ENCODE results near the gene B3GNT2.

Gene B3GNT2

GRCh38 chr2:62199392-62200125, 3.6 kb downstream of the B3GNT2 start:
- CTCF ChIA-PET: interaction anchor here (0.7 to 2.8 kb wide), 3 partner anchors 36 to 212 kb away, joined by 3 to 8 read pairs (median 3); no protein-coding TSS in a partner anchor
- DNase-seq: no peak
- Histone ChIP-seq H3K36me3 (ENCODE audit: control insufficient read depth in 4 of 4, insufficient read depth in 4 of 4, low read length in 3 of 4) (peaks cover 0 to 4% (median 0%) of the 10 kb centered on the region in 4 experiments), H3K27ac (ENCODE audit: insufficient read depth in 1 of 2, low read depth in 1 of 2, low read length in 2 of 2, poor library complexity in 1 of 2, severe bottlenecking in 2 of 2) (peak overlapping the region in 1 of 2 experiments; percentile 89), H3K27me3 (replicated peaks in 2 of 5; ENCODE audit: control insufficient read depth in 4 of 5, insufficient read depth in 5 of 5, low read length in 4 of 5) (no peaks in the 10 kb centered on the region), H3K4me1 (ENCODE audit: control extremely low read depth in 1 of 4, control insufficient read depth in 4 of 4, insufficient read depth in 4 of 4, low read length in 3 of 4) (peaks cover 39 to 72% (median 64%) of the 10 kb centered on the region in 4 experiments), H3K4me3 (ENCODE audit: control insufficient read depth in 1 of 7, extremely low read depth in 1 of 7, insufficient read depth in 4 of 7, low read depth in 2 of 7, low read length in 6 of 7) (peak overlapping the region in 4 of 7 experiments; percentile 35 to 96 (median 50)), H3K9me3 (ENCODE audit: control extremely low read depth in 1 of 5, control insufficient read depth in 4 of 5, insufficient read depth in 2 of 5, low read depth in 1 of 5, low read length in 4 of 5) (no peaks in the 10 kb centered on the region)
- POLR2A ChIA-PET: interaction anchor here (0.6 kb wide), 2 partner anchors 21 to 57 kb away, joined by 3 to 7 read pairs; no protein-coding TSS in a partner anchor
- WGBS (ENCODE audit: insufficient coverage): no CpG with 5 or more reads among the region's 1 CpG

GRCh38 chr2:62200291-62200841, 4.5 kb downstream of the B3GNT2 start:
- Histone ChIP-seq H3K9me3 (ENCODE audit: control extremely low read depth in 1 of 5, control insufficient read depth in 4 of 5, insufficient read depth in 2 of 5, low read depth in 1 of 5, low read length in 4 of 5) (no peaks in the 10 kb centered on the region), H3K27me3 (replicated peaks in 2 of 5; ENCODE audit: control insufficient read depth in 4 of 5, insufficient read depth in 5 of 5, low read length in 4 of 5) (no peaks in the 10 kb centered on the region), H3K36me3 (ENCODE audit: control insufficient read depth in 4 of 4, insufficient read depth in 4 of 4, low read length in 3 of 4) (peaks cover 0 to 7% (median 0%) of the 10 kb centered on the region in 4 experiments), H3K4me1 (ENCODE audit: control extremely low read depth in 1 of 4, control insufficient read depth in 4 of 4, insufficient read depth in 4 of 4, low read length in 3 of 4) (peaks cover 36 to 66% (median 56%) of the 10 kb centered on the region in 4 experiments), H3K27ac (ENCODE audit: insufficient read depth in 1 of 2, low read depth in 1 of 2, low read length in 2 of 2, poor library complexity in 1 of 2, severe bottlenecking in 2 of 2) (peak overlapping the region in 1 of 2 experiments; percentile 89), H3K4me3 (ENCODE audit: control insufficient read depth in 1 of 7, extremely low read depth in 1 of 7, insufficient read depth in 4 of 7, low read depth in 2 of 7, low read length in 6 of 7) (peak overlapping the region in 4 of 7 experiments; percentile 8 to 57 (median 12))
- ChIA-PET POLR2A (interaction anchor here (0.6 kb wide), 1 partner anchor 22 kb away, joined by 3 read pairs; no protein-coding TSS in a partner anchor), CTCF (interaction anchor here (0.7 to 2.8 kb wide), 9 partner anchors 11 to 369 kb away, joined by 3 to 8 read pairs (median 3); no protein-coding TSS in a partner anchor)
- 40% methylated on average over 4 of the region's 4 CpGs for WGBS (ENCODE audit: insufficient coverage)
- DNase-seq: peak; percentile 28 to 62 (median 47)

- CTCF ChIA-PET: interaction anchor here (0.7 to 2.8 kb wide), 10 partner anchors 10 to 368 kb away, joined by 3 to 8 read pairs (median 3); no protein-coding TSS in a partner anchor
- Histone ChIP-seq H3K4me3 (ENCODE audit: control insufficient read depth in 1 of 7, extremely low read depth in 1 of 7, insufficient read depth in 4 of 7, low read depth in 2 of 7, low read length in 6 of 7) (peak overlapping the region in 2 of 7 experiments; percentile 21 to 57), H3K36me3 (ENCODE audit: control insufficient read depth in 4 of 4, insufficient read depth in 4 of 4, low read length in 3 of 4) (peaks cover 0 to 11% (median 3%) of the 10 kb centered on the region in 4 experiments), H3K27ac (ENCODE audit: insufficient read depth in 1 of 2, low read depth in 1 of 2, low read length in 2 of 2, poor library complexity in 1 of 2, severe bottlenecking in 2 of 2) (peak overlapping the region in 1 of 2 experiments; percentile 89), H3K27me3 (replicated peaks in 2 of 5; ENCODE audit: control insufficient read depth in 4 of 5, insufficient read depth in 5 of 5, low read length in 4 of 5) (no peaks in the 10 kb centered on the region), H3K4me1 (ENCODE audit: control extremely low read depth in 1 of 4, control insufficient read depth in 4 of 4, insufficient read depth in 4 of 4, low read length in 3 of 4) (peaks cover 36 to 69% (median 54%) of the 10 kb centered on the region in 4 experiments), H3K9me3 (ENCODE audit: control extremely low read depth in 1 of 5, control insufficient read depth in 4 of 5, insufficient read depth in 2 of 5, low read depth in 1 of 5, low read length in 4 of 5) (no peaks in the 10 kb centered on the region)
- peak in 2 of 3 donors; percentile 29 to 37 for DNase-seq
- POLR2A ChIA-PET: no interaction called here
- WGBS (ENCODE audit: insufficient coverage): no CpG with 5 or more reads among the region's 3 CpGs
Measured at GRCh38 chr2:62200868-62201267, 5.0 kb downstream of the B3GNT2 start.

- no peak overlapping the region for H3K27ac ChIP-seq (ENCODE audit: insufficient read depth in 1 of 2, low read depth in 1 of 2, low read length in 2 of 2, poor library complexity in 1 of 2, severe bottlenecking in 2 of 2)
- POLR2A ChIA-PET: interaction anchor here (0.6 kb wide), 1 partner anchor 30 kb away, joined by 3 read pairs; no protein-coding TSS in a partner anchor
- CTCF ChIA-PET: interaction anchor here (0.7 to 2.8 kb wide), 8 partner anchors 10 to 210 kb away, joined by 3 to 8 read pairs (median 4); no protein-coding TSS in a partner anchor
- no CpG with 5 or more reads among the region's 2 CpGs for WGBS (ENCODE audit: insufficient coverage)
- DNase-seq: no peak
- H3K36me3 ChIP-seq (ENCODE audit: control insufficient read depth in 4 of 4, insufficient read depth in 4 of 4, low read length in 3 of 4): peaks cover 0 to 14% (median 4%) of the 10 kb centered on the region in 4 experiments
- no peak overlapping the region for H3K4me3 ChIP-seq (ENCODE audit: control insufficient read depth in 1 of 7, extremely low read depth in 1 of 7, insufficient read depth in 4 of 7, low read depth in 2 of 7, low read length in 6 of 7)
- H3K27me3 ChIP-seq (replicated peaks in 2 of 5; ENCODE audit: control insufficient read depth in 4 of 5, insufficient read depth in 5 of 5, low read length in 4 of 5): no peaks in the 10 kb centered on the region
- H3K4me1 ChIP-seq (ENCODE audit: control extremely low read depth in 1 of 4, control insufficient read depth in 4 of 4, insufficient read depth in 4 of 4, low read length in 3 of 4): peaks cover 36 to 69% (median 54%) of the 10 kb centered on the region in 4 experiments
- H3K9me3 ChIP-seq (ENCODE audit: control extremely low read depth in 1 of 5, control insufficient read depth in 4 of 5, insufficient read depth in 2 of 5, low read depth in 1 of 5, low read length in 4 of 5): no peaks in the 10 kb centered on the region
Measured at GRCh38 chr2:62201307-62201706, 5.4 kb downstream of the B3GNT2 start.

GRCh38 chr2:62202019-62202722, 6.3 kb downstream of the B3GNT2 start:
- H3K4me1 ChIP-seq (ENCODE audit: control extremely low read depth in 1 of 4, control insufficient read depth in 4 of 4, insufficient read depth in 4 of 4, low read length in 3 of 4): peaks cover 36 to 69% (median 54%) of the 10 kb centered on the region in 4 experiments

GRCh38 chr2:62202729-62203128, 6.8 kb downstream of the B3GNT2 start:
- Histone ChIP-seq H3K27ac (ENCODE audit: insufficient read depth in 1 of 2, low read depth in 1 of 2, low read length in 2 of 2, poor library complexity in 1 of 2, severe bottlenecking in 2 of 2) (peak overlapping the region in 1 of 2 experiments; percentile 47), H3K4me1 (ENCODE audit: control extremely low read depth in 1 of 4, control insufficient read depth in 4 of 4, insufficient read depth in 4 of 4, low read length in 3 of 4) (peaks cover 36 to 72% (median 56%) of the 10 kb centered on the region in 4 experiments)

More at GRCh38 chr2:62202019-62202722, 6.3 kb downstream of the B3GNT2 start:
- peaks cover 0 to 14% (median 6%) of the 10 kb centered on the region in 4 experiments for H3K36me3 ChIP-seq (ENCODE audit: control insufficient read depth in 4 of 4, insufficient read depth in 4 of 4, low read length in 3 of 4)
- peak in 2 of 3 donors; percentile 56 to 66 for DNase-seq
- H3K27me3 ChIP-seq (replicated peaks in 2 of 5; ENCODE audit: control insufficient read depth in 4 of 5, insufficient read depth in 5 of 5, low read length in 4 of 5): no peaks in the 10 kb centered on the region
- ChIA-PET POLR2A (no interaction called here), CTCF (interaction anchor here (0.6 to 1.4 kb wide), 2 partner anchors 19 to 155 kb away, joined by 3 to 7 read pairs; no protein-coding TSS in a partner anchor)
- H3K9me3 ChIP-seq (ENCODE audit: control extremely low read depth in 1 of 5, control insufficient read depth in 4 of 5, insufficient read depth in 2 of 5, low read depth in 1 of 5, low read length in 4 of 5): no peaks in the 10 kb centered on the region
- peak overlapping the region in 2 of 7 experiments; percentile 28 to 51 for H3K4me3 ChIP-seq (ENCODE audit: control insufficient read depth in 1 of 7, extremely low read depth in 1 of 7, insufficient read depth in 4 of 7, low read depth in 2 of 7, low read length in 6 of 7)
- peak overlapping the region in 1 of 2 experiments; percentile 47 for H3K27ac ChIP-seq (ENCODE audit: insufficient read depth in 1 of 2, low read depth in 1 of 2, low read length in 2 of 2, poor library complexity in 1 of 2, severe bottlenecking in 2 of 2)
- WGBS (ENCODE audit: insufficient coverage): 78% methylated on average over 4 of the region's 9 CpGs

More at GRCh38 chr2:62202729-62203128, 6.8 kb downstream of the B3GNT2 start:
- ChIA-PET CTCF (interaction anchor here (0.6 kb wide), 1 partner anchor 156 kb away, joined by 3 read pairs; no protein-coding TSS in a partner anchor), POLR2A (no interaction called here)
- peak overlapping the region in 2 of 7 experiments; percentile 14 to 27 for H3K4me3 ChIP-seq (ENCODE audit: control insufficient read depth in 1 of 7, extremely low read depth in 1 of 7, insufficient read depth in 4 of 7, low read depth in 2 of 7, low read length in 6 of 7)
- DNase-seq: no peak
- H3K27me3 ChIP-seq (replicated peaks in 2 of 5; ENCODE audit: control insufficient read depth in 4 of 5, insufficient read depth in 5 of 5, low read length in 4 of 5): no peaks in the 10 kb centered on the region
- H3K36me3 ChIP-seq (ENCODE audit: control insufficient read depth in 4 of 4, insufficient read depth in 4 of 4, low read length in 3 of 4): peaks cover 0 to 20% (median 8%) of the 10 kb centered on the region in 4 experiments
- H3K9me3 ChIP-seq (ENCODE audit: control extremely low read depth in 1 of 5, control insufficient read depth in 4 of 5, insufficient read depth in 2 of 5, low read depth in 1 of 5, low read length in 4 of 5): no peaks in the 10 kb centered on the region
- WGBS (ENCODE audit: insufficient coverage): 63% methylated on average over 1 of the region's 1 CpG

Data from common myeloid progenitor, CD34-positive (primary cell).